Aorta (tissue), 5 donors: Measurements from ENCODE around the gene C19orf53. TPM values are rescaled to one million over a fixed set of nuclear protein-coding genes. Genes with fewer than 3 reads are reported as not detected.

ENCODE experiments used
- ATAC-seq: fragments of 200-7000 bp; cut with Tn5 transposase; one replicate; pipeline ENCODE4 v1.9.1; 2022; ENCODE audit warnings: moderate library complexity; ENCODE audit not compliant: low FRiP score
- DNase-seq, 2 donors: peaks; one replicate each; pipeline ENCODE4 v3.0.0-alpha.2; 2020
- H3K27ac ChIP-seq, 2 donors: one replicate each; pipeline ENCODE4 v1.5.1; 2013; ENCODE audit warnings: low read length in 2 of 2, mild to moderate bottlenecking in 2 of 2, moderate library complexity in 2 of 2, control low read depth in 1 of 2, inconsistent platforms in 1 of 2, low read depth in 1 of 2
- H3K27me3 ChIP-seq, 2 donors: one replicate each; pipeline ENCODE4 v1.6.1; 2013; ENCODE audit warnings: control low read depth in 1 of 2, low read length in 1 of 2, mild to moderate bottlenecking in 1 of 2, moderate library complexity in 1 of 2; ENCODE audit not compliant: insufficient read depth in 2 of 2, control insufficient read depth in 1 of 2
- H3K36me3 ChIP-seq, 2 donors: one replicate each; pipeline ENCODE4 v1.6.1; 2013; ENCODE audit warnings: control low read depth in 1 of 2, low read length in 1 of 2, mild to moderate bottlenecking in 1 of 2; ENCODE audit not compliant: insufficient read depth in 2 of 2, control insufficient read depth in 1 of 2
- H3K4me1 ChIP-seq, 2 donors: one replicate each; pipeline ENCODE4 v1.6.1; 2013; ENCODE audit warnings: low read length in 2 of 2, control low read depth in 1 of 2, mild to moderate bottlenecking in 1 of 2, moderate library complexity in 1 of 2; ENCODE audit not compliant: insufficient read depth in 2 of 2, control insufficient read depth in 1 of 2
- H3K4me3 ChIP-seq, 2 donors: one replicate each; pipeline ENCODE4 v1.5.1; 2013; ENCODE audit warnings: low read length in 2 of 2, control low read depth in 1 of 2, mild to moderate bottlenecking in 1 of 2
- H3K9me3 ChIP-seq: one replicate; pipeline ENCODE4 v1.6.1; 2013; ENCODE audit warnings: mild to moderate bottlenecking, low read length; ENCODE audit not compliant: control insufficient read depth
- WGBS, 2 donors: extraction: QIAGEN DNeasy Blood & Tissue Kit; methylation state at CpG; one replicate each; pipeline ENCODE4 v1.1.7; 2013; 5-methylcytosine and 5-hydroxymethylcytosine counted together
- intact Hi-C, 2 donors: fragments of 100-400 bp; cut with DNase I; formaldehyde crosslinking; loops; one replicate each; pipeline versions ENCODE4 v1.14.2 to v1.15.0; 2022
- long read RNA-seq, 2 donors: library from polyadenylated mRNA; unstranded; transcript quantifications; one replicate each; pipeline ENCODE4 v2.0.0, GENCODE V29; 2020 to 2021
- polyA plus RNA-seq, 2 donors: library from polyadenylated mRNA; stranded (reverse); fragments of 200-250 nt; gene quantifications; one replicate each; pipeline ENCODE4 v1.2.3, GENCODE V29; 2013
- total RNA-seq, 2 donors: library from RNA; stranded (reverse); fragmentation: NEBNext Ultra II Directional; extraction: Animal tissue kit (Norgen Biotek cat#: 25700); gene quantifications; one replicate each; pipeline ENCODE4 v1.2.1, GENCODE V29; 2021
- donor health status: healthy with polysubstance abuse.
- donor health status: Bipolar disorder and iron deficiency.
- donor health status: DM: no; HTN: no; CAD: no.
- donor health status: DM: no; HTN: no; CAD: no.
- donor health status: DM: yes; HTN: yes; CAD: no.

Gene C19orf53
- 10 to 100 TPM; 57.8 to 58.1 TPM for total RNA-seq
- polyA plus RNA-seq: 100 to 1,000 TPM; 107 to 172 TPM
- long read RNA-seq, donor 1, transcript C19orf53-202 (3 exons, 873 nt): major isoform, 24 of 24 reads
- long read RNA-seq, donor 1, partial matches to known transcripts: 0 of 24 reads
- long read RNA-seq, donor 1, other reads (novel, unspliced or antisense): 0 of 24 reads
- long read RNA-seq, donor 2, transcript C19orf53-202 (3 exons, 873 nt): major isoform, 36 of 41 reads
- long read RNA-seq, donor 2, partial matches to known transcripts: 0 of 41 reads
- long read RNA-seq, donor 2, other reads (novel, unspliced or antisense): 3 of 41 reads

- 1% methylated on average over 60 to 61 of the region's 61 CpGs for WGBS, 2 donors
- ATAC-seq (peak; percentile 95), DNase-seq (peak; percentile 95 to 96)
- peak within 1 kb of the TSS; percentile 54 to 95 for H3K27ac ChIP-seq
- H3K27me3 ChIP-seq: no peaks in the 10 kb centered on the region
- intact Hi-C loops: loop anchor here in 1 of 2 donors (10.0 kb wide), 1 partner anchor 300 kb away; the partner anchor contains the start of gene MISP3
- H3K9me3 ChIP-seq: no peaks in the 10 kb centered on the region
- H3K4me1 ChIP-seq: no peaks in the 10 kb centered on the region
- peaks cover 0 to 5% of the 10 kb centered on the region in 2 donors for H3K36me3 ChIP-seq
- H3K4me3 ChIP-seq: peak within 1 kb of the TSS; percentile 70 to 77
Observed at GRCh38 chr19:13774217-13775191, at the start of gene C19orf53. TSS of gene C19orf53 (plus strand) at chr19:13774456. CDS start at chr19:13774478, 22 bp downstream.

- intact Hi-C loops: loop anchor here in 1 of 2 donors (10.0 kb wide), 2 partner anchors 462 to 552 kb away; no protein-coding TSS in a partner anchor
- DNase-seq (no peak), ATAC-seq (no peak)
- Histone ChIP-seq H3K36me3 (no peaks in the 10 kb centered on the region), H3K4me1 (no peaks in the 10 kb centered on the region), H3K27ac (no peak overlapping the region), H3K4me3 (no peak overlapping the region), H3K9me3 (no peaks in the 10 kb centered on the region), H3K27me3 (no peaks in the 10 kb centered on the region)
- 96 to 97% methylated on average over 5 of the region's 5 CpGs for WGBS, 2 donors
Observed at GRCh38 chr19:13726323-13726722, 47.9 kb upstream of the C19orf53 start.

GRCh38 chr19:13727798-13728197 is 46.5 kb upstream of the C19orf53 start:
- ATAC-seq (no peak), DNase-seq (no peak)
- Histone ChIP-seq H3K9me3 (no peaks in the 10 kb centered on the region), H3K4me1 (no peaks in the 10 kb centered on the region), H3K27ac (peak overlapping the region; percentile 9 to 22), H3K36me3 (no peaks in the 10 kb centered on the region), H3K4me3 (no peak overlapping the region), H3K27me3 (no peaks in the 10 kb centered on the region)
- intact Hi-C loops: loop anchor here in 1 of 2 donors (10.0 kb wide), 2 partner anchors 463 to 553 kb away; no protein-coding TSS in a partner anchor
- 10 to 11% methylated on average over 8 of the region's 8 CpGs for WGBS, 2 donors

- Histone ChIP-seq H3K27me3 (no peaks in the 10 kb centered on the region), H3K4me3 (no peak overlapping the region), H3K9me3 (no peaks in the 10 kb centered on the region), H3K36me3 (no peaks in the 10 kb centered on the region), H3K27ac (peak overlapping the region in 1 of 2 donors; percentile 67), H3K4me1 (no peaks in the 10 kb centered on the region)
- intact Hi-C loops: loop anchor here (5.0 to 10.0 kb wide), 3 partner anchors 52 to 555 kb away; no protein-coding TSS in a partner anchor
- WGBS, 2 donors: 3 to 5% methylated on average over 2 of the region's 2 CpGs
- DNase-seq: no peak
- ATAC-seq: no peak
Observed at GRCh38 chr19:13729859-13730258, 44.4 kb upstream of the C19orf53 start.

- peak overlapping the region; percentile 90 to 97 for H3K27ac ChIP-seq
- WGBS, 2 donors: 0% methylated on average over 39 of the region's 39 CpGs
- H3K9me3 ChIP-seq: no peaks in the 10 kb centered on the region
- DNase-seq (peak; percentile 97 to 98), ATAC-seq (peak; percentile 98)
- H3K4me3 ChIP-seq: peak overlapping the region; percentile 44 to 75
- intact Hi-C loops: loop anchor here in 1 of 2 donors (5.0 kb wide), 1 partner anchor 51 kb away; no protein-coding TSS in a partner anchor
- H3K27me3 ChIP-seq: no peaks in the 10 kb centered on the region
- H3K4me1 ChIP-seq: no peaks in the 10 kb centered on the region
- H3K36me3 ChIP-seq: no peaks in the 10 kb centered on the region
Observed at GRCh38 chr19:13731147-13731964, 42.9 kb upstream of the C19orf53 start.

- no peak overlapping the region for H3K4me3 ChIP-seq
- no peak overlapping the region for H3K27ac ChIP-seq
- no peak for ATAC-seq
- H3K36me3 ChIP-seq: no peaks in the 10 kb centered on the region
- intact Hi-C loops: loop anchor here in 1 of 2 donors (5.0 kb wide), 1 partner anchor 50 kb away; no protein-coding TSS in a partner anchor
- H3K4me1 ChIP-seq: no peaks in the 10 kb centered on the region
- H3K27me3 ChIP-seq: no peaks in the 10 kb centered on the region
- WGBS, 2 donors: 61 to 65% methylated on average over 7 to 8 of the region's 8 CpGs
- DNase-seq: no peak
- no peaks in the 10 kb centered on the region for H3K9me3 ChIP-seq
Observed at GRCh38 chr19:13732337-13732736, 41.9 kb upstream of the C19orf53 start.

- 96 to 100% methylated on average over 2 of the region's 2 CpGs for WGBS, 2 donors
- intact Hi-C loops: loop anchor here in 1 of 2 donors (5.0 kb wide), 1 partner anchor 48 kb away; no protein-coding TSS in a partner anchor
Observed at GRCh38 chr19:13734751-13735150, 39.5 kb upstream of the C19orf53 start.

GRCh38 chr19:13738073-13738472 is 36.2 kb upstream of the C19orf53 start:
- intact Hi-C loops: no loop called here
- ATAC-seq (no peak), DNase-seq (no peak)
- Histone ChIP-seq H3K27me3 (no peaks in the 10 kb centered on the region), H3K4me3 (no peak overlapping the region), H3K36me3 (no peaks in the 10 kb centered on the region), H3K9me3 (no peaks in the 10 kb centered on the region), H3K27ac (no peak overlapping the region), H3K4me1 (no peaks in the 10 kb centered on the region)
- 91 to 95% methylated on average over 1 of the region's 1 CpG for WGBS, 2 donors

More at GRCh38 chr19:13734751-13735150, 39.5 kb upstream of the C19orf53 start:
- no peaks in the 10 kb centered on the region for H3K9me3 ChIP-seq
- no peaks in the 10 kb centered on the region for H3K4me1 ChIP-seq
- ATAC-seq (no peak), DNase-seq (no peak)
- H3K4me3 ChIP-seq: no peak overlapping the region
- H3K27me3 ChIP-seq: no peaks in the 10 kb centered on the region
- no peak overlapping the region for H3K27ac ChIP-seq
- no peaks in the 10 kb centered on the region for H3K36me3 ChIP-seq
